H54 (cell line): Measurements from ENCODE around the gene SH3BP5.

Experiments used
- DNase-seq: peaks from one replicate; pipeline ENCODE4 v3.0.0; 2011; ENCODE audit warnings: low spot score, mixed read lengths; ENCODE audit not compliant: insufficient read length
- FAIRE-seq: peaks from 3 replicates; lab custom pipeline; 2011; peaks lifted over from hg19 to GRCh38; lab: Jason Lieb, UNC
- POLR2A ChIP-seq: IDR thresholded peaks from 2 replicates; pipeline ENCODE4 v1.6.1; 2011; ENCODE audit warnings: low read depth, mild to moderate bottlenecking, low read length

The SH3BP5 gene

GRCh38 chr3:15290736-15291135 lies 41.6 kb downstream of the SH3BP5 start:
- FAIRE-seq: no peak
- no peak for TF ChIP-seq POLR2A
- no peak for DNase-seq

- FAIRE-seq (no peak), DNase-seq (no peak)
- TF ChIP-seq POLR2A: no peak
Measured at GRCh38 chr3:15289661-15290060, 42.7 kb downstream of the SH3BP5 start.

- DNase-seq: no peak
- no peak for TF ChIP-seq POLR2A
- FAIRE-seq: no peak
Measured at GRCh38 chr3:15288331-15289035, 43.9 kb downstream of the SH3BP5 start.

GRCh38 chr3:15287565-15288330 lies 44.6 kb downstream of the SH3BP5 start:
- no peak for TF ChIP-seq POLR2A
- no peak for FAIRE-seq
- DNase-seq: no peak

DNA sequence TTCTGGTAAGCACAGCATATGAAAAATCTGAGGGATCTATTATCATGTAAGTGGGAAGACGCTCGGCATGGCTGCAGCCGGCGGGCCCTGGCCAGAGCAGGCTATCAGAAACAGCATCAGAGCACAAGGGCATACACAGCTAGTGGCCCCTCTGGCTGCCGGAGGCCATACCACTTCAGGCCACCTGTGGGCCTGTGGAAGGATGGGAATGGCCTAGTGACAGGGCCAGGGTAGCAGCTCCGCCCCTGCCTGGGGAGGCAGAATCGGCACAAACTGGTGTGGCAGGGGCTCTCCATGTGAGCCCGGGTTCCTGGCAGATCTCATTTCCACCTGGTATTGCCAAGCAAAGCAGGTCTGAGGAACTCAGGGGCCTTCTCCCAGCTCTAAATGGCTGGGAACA lies 46.4 kb downstream of the SH3BP5 start:
- TF ChIP-seq POLR2A: no peak
- no peak for DNase-seq
- no peak for FAIRE-seq

GRCh38 chr3:15284121-15284889 lies 48.1 kb downstream of the SH3BP5 start:
- FAIRE-seq (no peak), DNase-seq (no peak)

GRCh38 chr3:15283702-15284101 lies 48.7 kb downstream of the SH3BP5 start:
- DNase-seq: no peak
- FAIRE-seq: no peak
- no peak for TF ChIP-seq POLR2A

More at GRCh38 chr3:15284121-15284889, 48.1 kb downstream of the SH3BP5 start:
- TF ChIP-seq POLR2A: no peak

- no peak for FAIRE-seq
- no peak for TF ChIP-seq POLR2A
Measured at GRCh38 chr3:15281817-15282216, 50.6 kb downstream of the SH3BP5 start.

DNA sequence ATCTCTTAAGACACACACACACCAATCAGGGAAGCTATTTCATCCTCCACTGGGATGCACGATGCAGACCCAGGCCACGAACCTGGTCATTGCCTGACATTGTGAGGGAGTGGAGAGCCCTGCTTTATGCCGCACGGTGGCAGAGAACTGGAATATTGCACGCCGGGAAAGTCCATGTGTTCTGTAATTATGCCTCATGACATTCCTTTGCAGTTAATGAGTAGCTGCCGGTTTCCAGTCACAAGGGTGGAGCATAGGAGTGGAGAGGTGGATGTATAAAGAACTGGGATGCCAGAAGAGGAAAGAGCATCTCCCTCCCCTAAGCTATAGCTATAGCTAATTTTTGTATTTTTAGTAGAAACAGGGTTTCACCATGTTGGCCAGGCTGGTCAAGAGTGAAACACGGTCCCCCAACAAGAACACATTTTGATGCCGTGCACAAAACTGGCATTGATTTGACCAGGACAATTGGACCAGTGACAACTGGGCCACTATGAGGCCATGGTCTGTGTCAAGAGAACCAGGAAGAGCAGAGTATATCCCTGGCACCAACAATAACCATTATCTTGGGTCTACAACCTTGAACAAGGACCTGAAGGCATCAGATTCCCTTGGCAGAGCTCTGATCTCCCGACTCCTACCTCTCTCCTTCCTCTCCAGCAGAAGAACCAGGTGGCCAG lies 51.4 kb downstream of the SH3BP5 start:
- FAIRE-seq (no peak), DNase-seq (no peak)
- no peak for TF ChIP-seq POLR2A

More at GRCh38 chr3:15281817-15282216, 50.6 kb downstream of the SH3BP5 start:
- DNase-seq: no peak

DNA sequence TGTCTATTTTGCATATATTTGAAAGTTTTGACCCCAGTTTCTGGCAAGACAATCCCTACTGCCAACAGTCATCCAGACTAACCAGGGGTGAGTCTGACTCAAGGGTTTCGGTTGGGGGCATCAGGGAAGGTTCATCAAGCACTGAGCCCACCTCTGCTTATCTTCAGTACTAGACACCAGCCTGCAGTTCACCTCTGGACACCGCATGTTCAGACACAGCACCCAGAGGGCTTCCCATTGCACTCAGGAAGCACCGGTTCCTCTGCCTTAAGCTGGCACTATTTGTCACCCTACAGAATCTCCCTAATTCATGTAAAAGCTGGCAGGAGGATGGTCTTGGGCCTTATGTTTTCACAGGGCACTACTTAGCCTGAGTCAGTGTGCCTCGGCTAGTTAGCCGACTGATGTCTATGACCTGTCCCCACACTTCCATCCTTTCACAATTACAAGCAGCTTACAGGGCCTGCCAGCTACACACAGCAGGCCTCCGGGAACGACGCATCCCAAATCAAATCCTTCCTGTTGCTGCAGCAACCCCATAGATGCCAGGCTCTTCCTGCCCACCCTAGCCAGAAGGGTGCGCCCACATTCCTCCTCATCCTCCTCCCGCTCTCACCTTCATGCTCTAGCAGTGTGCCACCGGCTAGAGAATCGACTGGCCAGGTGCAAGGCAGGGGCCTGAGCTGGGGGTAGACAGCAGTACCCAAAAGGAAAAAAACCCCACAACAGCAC lies 52.5 kb downstream of the SH3BP5 start:
- DNase-seq (no peak), FAIRE-seq (no peak)
- TF ChIP-seq POLR2A: no peak

GRCh38 chr3:15279205-15279604 lies 53.2 kb downstream of the SH3BP5 start:
- TF ChIP-seq POLR2A: no peak
- no peak for FAIRE-seq
- no peak for DNase-seq

- no peak for TF ChIP-seq POLR2A
- FAIRE-seq (no peak), DNase-seq (no peak)
Measured at GRCh38 chr3:15277861-15278500, 54.4 kb downstream of the SH3BP5 start.

- DNase-seq (no peak), FAIRE-seq (no peak)
- TF ChIP-seq POLR2A: no peak
Measured at GRCh38 chr3:15276028-15276724, 56.2 kb downstream of the SH3BP5 start.
